ENCODE data around the gene TBC1D22A. TPM values are rescaled to one million over a fixed set of nuclear protein-coding genes. Genes with fewer than 3 reads are reported as not detected.

Gene TBC1D22A
- total and polyA plus RNA-seq, 2 experiments from 2014 or later: 9.6 to 13.3 TPM

DNA sequence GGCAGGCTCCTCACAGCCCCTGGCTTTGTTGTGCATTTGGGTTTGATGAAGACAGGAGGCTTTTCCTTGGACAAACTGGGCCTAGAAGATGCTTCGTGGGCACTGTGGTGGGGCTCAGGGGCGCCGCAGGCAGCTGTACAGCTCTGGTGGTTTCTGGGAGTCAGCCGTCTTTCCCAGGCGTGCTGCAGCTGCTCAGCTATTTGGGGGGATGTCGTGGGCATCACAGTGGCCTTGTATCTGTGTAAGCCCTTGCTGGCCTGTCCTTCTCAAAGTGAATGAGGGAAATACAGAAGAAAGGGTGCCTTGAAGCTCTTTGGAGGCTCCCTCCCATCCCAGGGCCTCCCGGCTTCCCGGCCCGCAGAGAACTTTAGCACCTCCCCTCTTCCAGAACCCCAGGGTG lies 89.5 kb downstream of the TBC1D22A start:
- DNase-seq (ENCODE audit: low spot score) (no peak), ATAC-seq (no peak)

DNA sequence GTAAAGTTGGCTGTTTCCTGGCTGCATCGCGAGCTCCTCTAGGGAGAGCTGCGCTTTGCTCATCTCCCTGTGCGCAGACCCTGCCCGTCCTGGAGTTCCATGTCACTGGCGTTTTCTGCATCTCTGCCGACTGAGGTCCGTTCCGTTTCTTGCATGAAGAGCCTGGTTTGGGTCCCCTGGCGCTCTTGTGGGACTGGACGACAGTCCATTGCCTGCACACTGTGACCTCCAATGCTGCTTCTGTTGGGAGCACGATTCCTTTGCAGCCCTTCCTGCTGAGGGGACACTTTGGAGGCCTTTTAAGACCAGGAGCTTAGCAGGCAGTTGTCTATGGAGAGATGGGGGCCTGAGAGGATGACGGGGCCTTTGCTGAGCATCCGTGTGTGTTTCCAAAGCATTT lies 90.3 kb downstream of the TBC1D22A start:
- ATAC-seq (no peak), DNase-seq (ENCODE audit: low spot score) (no peak)
- H3F3A ChIP-seq (replicated peaks; ENCODE audit: low read depth): no peaks in the 10 kb centered on the region
- H2AFZ ChIP-seq: no peak overlapping the region
- Mint-ChIP-seq H3K4me1 (peaks cover 39% of the 10 kb centered on the region), H3K36me3 (ENCODE audit: low read depth) (peaks cover 11% of the 10 kb centered on the region), H3K27ac (peak overlapping the region; percentile 1; the same call in 1 of the 2 replicates), H3K4me3 (no peak overlapping the region), H3K27me3 (ENCODE audit: insufficient read depth, low read depth, poor library complexity) (peaks cover 8% of the 10 kb centered on the region), H3K9me3 (no peaks in the 10 kb centered on the region; the same call in 2 of the 3 replicates)
- H3K9me2 ChIP-seq (ENCODE audit: insufficient read depth): no peaks in the 10 kb centered on the region
- no peaks in the 10 kb centered on the region; the same call in 1 of the 2 replicates for H4K20me1 ChIP-seq (replicated peaks; ENCODE audit: insufficient read depth)
- no peaks in the 10 kb centered on the region for H3K27me3 ChIP-seq (ENCODE audit: insufficient read depth)
- no peak overlapping the region for H3K4me3 ChIP-seq
- H3K36me3 ChIP-seq (ENCODE audit: insufficient read depth): peaks cover 3% of the 10 kb centered on the region; the same call in 1 of the 2 replicates
- H3K4me2 ChIP-seq: no peak overlapping the region
- H3K4me1 ChIP-seq (ENCODE audit: insufficient read depth): no peaks in the 10 kb centered on the region
- peaks cover 12% of the 10 kb centered on the region for H3K79me2 ChIP-seq (replicated peaks; ENCODE audit: insufficient read depth)
- H3K27ac ChIP-seq (ENCODE audit: low read depth): no peak overlapping the region
- TF ChIP-seq ZNF114 (CRISPR knock-in tag; IDR thresholded peaks at IDR 0.05) (no peak), EZH2 (IDR thresholded peaks at IDR 0.05; ENCODE audit: low read depth, unreplicated experiment) (no peak), STAT1 (IDR thresholded peaks at IDR 0.05; ENCODE audit: unreplicated experiment) (no peak), ZNF331 (CRISPR knock-in tag; IDR thresholded peaks at IDR 0.05; ENCODE audit: low read depth) (no peak), EZH2phosphoT487 (IDR thresholded peaks at IDR 0.05; ENCODE audit: unreplicated experiment) (no peak), NANOG (IDR thresholded peaks at IDR 0.05; ENCODE audit: borderline replicate concordance) (no peak), JUNB (IDR thresholded peaks at IDR 0.05; ENCODE audit: unreplicated experiment) (no peak), CREB1 (CRISPR knock-in tag; IDR thresholded peaks at IDR 0.05; ENCODE audit: low read depth) (no peak)
- TF ChIP-seq, protein P1, sequence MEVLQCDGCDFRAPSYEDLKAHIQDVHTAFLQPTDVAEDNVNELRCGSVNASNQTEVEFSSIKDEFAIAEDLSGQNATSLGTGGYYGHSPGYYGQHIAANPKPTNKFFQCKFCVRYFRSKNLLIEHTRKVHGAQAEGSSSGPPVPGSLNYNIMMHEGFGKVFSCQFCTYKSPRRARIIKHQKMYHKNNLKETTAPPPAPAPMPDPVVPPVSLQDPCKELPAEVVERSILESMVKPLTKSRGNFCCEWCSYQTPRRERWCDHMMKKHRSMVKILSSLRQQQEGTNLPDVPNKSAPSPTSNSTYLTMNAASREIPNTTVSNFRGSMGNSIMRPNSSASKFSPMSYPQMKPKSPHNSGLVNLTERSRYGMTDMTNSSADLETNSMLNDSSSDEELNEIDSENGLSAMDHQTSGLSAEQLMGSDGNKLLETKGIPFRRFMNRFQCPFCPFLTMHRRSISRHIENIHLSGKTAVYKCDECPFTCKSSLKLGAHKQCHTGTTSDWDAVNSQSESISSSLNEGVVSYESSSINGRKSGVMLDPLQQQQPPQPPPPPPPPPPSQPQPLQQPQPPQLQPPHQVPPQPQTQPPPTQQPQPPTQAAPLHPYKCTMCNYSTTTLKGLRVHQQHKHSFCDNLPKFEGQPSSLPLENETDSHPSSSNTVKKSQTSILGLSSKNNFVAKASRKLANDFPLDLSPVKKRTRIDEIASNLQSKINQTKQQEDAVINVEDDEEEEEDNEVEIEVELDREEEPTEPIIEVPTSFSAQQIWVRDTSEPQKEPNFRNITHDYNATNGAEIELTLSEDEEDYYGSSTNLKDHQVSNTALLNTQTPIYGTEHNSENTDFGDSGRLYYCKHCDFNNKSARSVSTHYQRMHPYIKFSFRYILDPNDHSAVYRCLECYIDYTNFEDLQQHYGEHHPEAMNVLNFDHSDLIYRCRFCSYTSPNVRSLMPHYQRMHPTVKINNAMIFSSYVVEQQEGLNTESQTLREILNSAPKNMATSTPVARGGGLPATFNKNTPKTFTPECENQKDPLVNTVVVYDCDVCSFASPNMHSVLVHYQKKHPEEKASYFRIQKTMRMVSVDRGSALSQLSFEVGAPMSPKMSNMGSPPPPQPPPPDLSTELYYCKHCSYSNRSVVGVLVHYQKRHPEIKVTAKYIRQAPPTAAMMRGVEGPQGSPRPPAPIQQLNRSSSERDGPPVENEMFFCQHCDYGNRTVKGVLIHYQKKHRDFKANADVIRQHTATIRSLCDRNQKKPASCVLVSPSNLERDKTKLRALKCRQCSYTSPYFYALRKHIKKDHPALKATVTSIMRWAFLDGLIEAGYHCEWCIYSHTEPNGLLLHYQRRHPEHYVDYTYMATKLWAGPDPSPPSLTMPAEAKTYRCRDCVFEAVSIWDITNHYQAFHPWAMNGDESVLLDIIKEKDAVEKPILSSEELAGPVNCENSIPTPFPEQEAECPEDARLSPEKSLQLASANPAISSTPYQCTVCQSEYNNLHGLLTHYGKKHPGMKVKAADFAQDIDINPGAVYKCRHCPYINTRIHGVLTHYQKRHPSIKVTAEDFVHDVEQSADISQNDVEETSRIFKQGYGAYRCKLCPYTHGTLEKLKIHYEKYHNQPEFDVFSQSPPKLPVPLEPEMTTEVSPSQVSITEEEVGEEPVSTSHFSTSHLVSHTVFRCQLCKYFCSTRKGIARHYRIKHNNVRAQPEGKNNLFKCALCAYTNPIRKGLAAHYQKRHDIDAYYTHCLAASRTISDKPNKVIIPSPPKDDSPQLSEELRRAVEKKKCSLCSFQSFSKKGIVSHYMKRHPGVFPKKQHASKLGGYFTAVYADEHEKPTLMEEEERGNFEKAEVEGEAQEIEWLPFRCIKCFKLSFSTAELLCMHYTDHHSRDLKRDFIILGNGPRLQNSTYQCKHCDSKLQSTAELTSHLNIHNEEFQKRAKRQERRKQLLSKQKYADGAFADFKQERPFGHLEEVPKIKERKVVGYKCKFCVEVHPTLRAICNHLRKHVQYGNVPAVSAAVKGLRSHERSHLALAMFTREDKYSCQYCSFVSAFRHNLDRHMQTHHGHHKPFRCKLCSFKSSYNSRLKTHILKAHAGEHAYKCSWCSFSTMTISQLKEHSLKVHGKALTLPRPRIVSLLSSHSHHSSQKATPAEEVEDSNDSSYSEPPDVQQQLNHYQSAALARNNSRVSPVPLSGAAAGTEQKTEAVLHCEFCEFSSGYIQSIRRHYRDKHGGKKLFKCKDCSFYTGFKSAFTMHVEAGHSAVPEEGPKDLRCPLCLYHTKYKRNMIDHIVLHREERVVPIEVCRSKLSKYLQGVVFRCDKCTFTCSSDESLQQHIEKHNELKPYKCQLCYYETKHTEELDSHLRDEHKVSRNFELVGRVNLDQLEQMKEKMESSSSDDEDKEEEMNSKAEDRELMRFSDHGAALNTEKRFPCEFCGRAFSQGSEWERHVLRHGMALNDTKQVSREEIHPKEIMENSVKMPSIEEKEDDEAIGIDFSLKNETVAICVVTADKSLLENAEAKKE (CRISPR knock-in tag; IDR thresholded peaks at IDR 0.05): no peak
- TF ChIP-seq, protein P2, sequence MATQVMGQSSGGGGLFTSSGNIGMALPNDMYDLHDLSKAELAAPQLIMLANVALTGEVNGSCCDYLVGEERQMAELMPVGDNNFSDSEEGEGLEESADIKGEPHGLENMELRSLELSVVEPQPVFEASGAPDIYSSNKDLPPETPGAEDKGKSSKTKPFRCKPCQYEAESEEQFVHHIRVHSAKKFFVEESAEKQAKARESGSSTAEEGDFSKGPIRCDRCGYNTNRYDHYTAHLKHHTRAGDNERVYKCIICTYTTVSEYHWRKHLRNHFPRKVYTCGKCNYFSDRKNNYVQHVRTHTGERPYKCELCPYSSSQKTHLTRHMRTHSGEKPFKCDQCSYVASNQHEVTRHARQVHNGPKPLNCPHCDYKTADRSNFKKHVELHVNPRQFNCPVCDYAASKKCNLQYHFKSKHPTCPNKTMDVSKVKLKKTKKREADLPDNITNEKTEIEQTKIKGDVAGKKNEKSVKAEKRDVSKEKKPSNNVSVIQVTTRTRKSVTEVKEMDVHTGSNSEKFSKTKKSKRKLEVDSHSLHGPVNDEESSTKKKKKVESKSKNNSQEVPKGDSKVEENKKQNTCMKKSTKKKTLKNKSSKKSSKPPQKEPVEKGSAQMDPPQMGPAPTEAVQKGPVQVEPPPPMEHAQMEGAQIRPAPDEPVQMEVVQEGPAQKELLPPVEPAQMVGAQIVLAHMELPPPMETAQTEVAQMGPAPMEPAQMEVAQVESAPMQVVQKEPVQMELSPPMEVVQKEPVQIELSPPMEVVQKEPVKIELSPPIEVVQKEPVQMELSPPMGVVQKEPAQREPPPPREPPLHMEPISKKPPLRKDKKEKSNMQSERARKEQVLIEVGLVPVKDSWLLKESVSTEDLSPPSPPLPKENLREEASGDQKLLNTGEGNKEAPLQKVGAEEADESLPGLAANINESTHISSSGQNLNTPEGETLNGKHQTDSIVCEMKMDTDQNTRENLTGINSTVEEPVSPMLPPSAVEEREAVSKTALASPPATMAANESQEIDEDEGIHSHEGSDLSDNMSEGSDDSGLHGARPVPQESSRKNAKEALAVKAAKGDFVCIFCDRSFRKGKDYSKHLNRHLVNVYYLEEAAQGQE (IDR thresholded peaks at IDR 0.05; ENCODE audit: unreplicated experiment): no peak
- TF ChIP-seq, protein P3, sequence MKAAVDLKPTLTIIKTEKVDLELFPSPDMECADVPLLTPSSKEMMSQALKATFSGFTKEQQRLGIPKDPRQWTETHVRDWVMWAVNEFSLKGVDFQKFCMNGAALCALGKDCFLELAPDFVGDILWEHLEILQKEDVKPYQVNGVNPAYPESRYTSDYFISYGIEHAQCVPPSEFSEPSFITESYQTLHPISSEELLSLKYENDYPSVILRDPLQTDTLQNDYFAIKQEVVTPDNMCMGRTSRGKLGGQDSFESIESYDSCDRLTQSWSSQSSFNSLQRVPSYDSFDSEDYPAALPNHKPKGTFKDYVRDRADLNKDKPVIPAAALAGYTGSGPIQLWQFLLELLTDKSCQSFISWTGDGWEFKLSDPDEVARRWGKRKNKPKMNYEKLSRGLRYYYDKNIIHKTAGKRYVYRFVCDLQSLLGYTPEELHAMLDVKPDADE (IDR thresholded peaks at IDR 0.05): no peak

More for the DNA sequence above, 89.5 kb downstream of the TBC1D22A start:
- H2AFZ ChIP-seq: no peak overlapping the region
- H3K4me3 ChIP-seq: no peak overlapping the region
- H3K27me3 Mint-ChIP-seq (ENCODE audit: insufficient read depth, low read depth, poor library complexity): peaks cover 8% of the 10 kb centered on the region
- no peak overlapping the region; the same call in 1 of the 2 replicates for H3K27ac Mint-ChIP-seq
- no peak overlapping the region for H3K27ac ChIP-seq (ENCODE audit: low read depth)
- no peaks in the 10 kb centered on the region for H3K9me2 ChIP-seq (ENCODE audit: insufficient read depth)
- no peak overlapping the region for H3K4me2 ChIP-seq
- no peaks in the 10 kb centered on the region for H3K27me3 ChIP-seq (ENCODE audit: insufficient read depth)
- no peak for TF ChIP-seq EZH2phosphoT487 (IDR thresholded peaks at IDR 0.05; ENCODE audit: unreplicated experiment)
- no peak for TF ChIP-seq ZNF331 (CRISPR knock-in tag; IDR thresholded peaks at IDR 0.05; ENCODE audit: low read depth)
- no peak for TF ChIP-seq JUNB (IDR thresholded peaks at IDR 0.05; ENCODE audit: unreplicated experiment)
- H3F3A ChIP-seq (replicated peaks; ENCODE audit: low read depth): no peaks in the 10 kb centered on the region
- H3K79me2 ChIP-seq (replicated peaks; ENCODE audit: insufficient read depth): peaks cover 14% of the 10 kb centered on the region
- no peaks in the 10 kb centered on the region for H3K4me1 ChIP-seq (ENCODE audit: insufficient read depth)
- peaks cover 11% of the 10 kb centered on the region for H3K36me3 Mint-ChIP-seq (ENCODE audit: low read depth)
- no peak overlapping the region for H3K4me3 Mint-ChIP-seq
- peaks cover 39% of the 10 kb centered on the region for H3K4me1 Mint-ChIP-seq
- H4K20me1 ChIP-seq (replicated peaks; ENCODE audit: insufficient read depth): no peaks in the 10 kb centered on the region; the same call in 1 of the 2 replicates
- H3K9me3 Mint-ChIP-seq: no peaks in the 10 kb centered on the region; the same call in 2 of the 3 replicates
- peaks cover 3% of the 10 kb centered on the region; the same call in 1 of the 2 replicates for H3K36me3 ChIP-seq (ENCODE audit: insufficient read depth)
